Neural cell (in vitro differentiated cells): ENCODE measurements around the gene PRR16.

ENCODE experiments used
- EZH2 ChIP-seq: fragments of 200-600, 300-800 bp; shearing (Covaris generic), sonication (generic); IDR thresholded peaks from 2 replicates; pipeline ENCODE4 v1.6.1; 2014; ENCODE audit warnings: antibody characterized with exemption, low read length, borderline replicate concordance, mild to moderate bottlenecking; ENCODE audit not compliant: insufficient read depth, poor library complexity, severe bottlenecking
- POLR2AphosphoS5 ChIP-seq: IDR thresholded peaks from 2 replicates; pipeline ENCODE4 v1.6.1; 2012
- TAF1 ChIP-seq: IDR thresholded peaks from 2 replicates; pipeline ENCODE4 v1.6.1; 2012; ENCODE audit warnings: low read depth
- TF ChIP-seq, protein P1 (sequence below): fragments of 450-650 bp; IDR thresholded peaks from 2 replicates; pipeline ENCODE4 v1.5.1; 2014; ENCODE audit warnings: antibody characterized with exemption, mild to moderate bottlenecking, moderate library complexity; ENCODE audit not compliant: poor library complexity, severe bottlenecking

DNA sequence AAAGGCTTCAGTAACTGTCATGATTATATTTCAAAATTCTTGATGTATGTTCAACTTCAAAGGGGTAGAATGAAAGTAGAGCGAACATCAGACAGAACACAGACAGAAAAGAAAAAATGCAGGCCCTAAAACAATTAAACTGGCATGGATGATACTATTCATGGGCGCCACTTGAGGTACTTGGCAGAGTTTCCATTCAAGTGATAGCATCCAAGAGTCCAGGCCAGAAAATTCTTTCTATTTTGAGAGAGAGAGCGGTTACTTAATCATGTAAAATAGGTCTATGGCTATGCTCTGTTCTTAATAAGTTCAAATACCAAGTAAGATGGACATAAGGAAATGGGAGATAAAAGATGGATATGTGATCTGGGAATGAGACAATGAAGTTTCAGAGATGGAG is 21.4 kb upstream of the PRR16 start:
- TF ChIP-seq, protein P1, sequence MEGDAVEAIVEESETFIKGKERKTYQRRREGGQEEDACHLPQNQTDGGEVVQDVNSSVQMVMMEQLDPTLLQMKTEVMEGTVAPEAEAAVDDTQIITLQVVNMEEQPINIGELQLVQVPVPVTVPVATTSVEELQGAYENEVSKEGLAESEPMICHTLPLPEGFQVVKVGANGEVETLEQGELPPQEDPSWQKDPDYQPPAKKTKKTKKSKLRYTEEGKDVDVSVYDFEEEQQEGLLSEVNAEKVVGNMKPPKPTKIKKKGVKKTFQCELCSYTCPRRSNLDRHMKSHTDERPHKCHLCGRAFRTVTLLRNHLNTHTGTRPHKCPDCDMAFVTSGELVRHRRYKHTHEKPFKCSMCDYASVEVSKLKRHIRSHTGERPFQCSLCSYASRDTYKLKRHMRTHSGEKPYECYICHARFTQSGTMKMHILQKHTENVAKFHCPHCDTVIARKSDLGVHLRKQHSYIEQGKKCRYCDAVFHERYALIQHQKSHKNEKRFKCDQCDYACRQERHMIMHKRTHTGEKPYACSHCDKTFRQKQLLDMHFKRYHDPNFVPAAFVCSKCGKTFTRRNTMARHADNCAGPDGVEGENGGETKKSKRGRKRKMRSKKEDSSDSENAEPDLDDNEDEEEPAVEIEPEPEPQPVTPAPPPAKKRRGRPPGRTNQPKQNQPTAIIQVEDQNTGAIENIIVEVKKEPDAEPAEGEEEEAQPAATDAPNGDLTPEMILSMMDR, result no peak
- no peak for TF ChIP-seq POLR2AphosphoS5
- no peak for TF ChIP-seq EZH2
- no peak for TF ChIP-seq TAF1
